ENCODE measurements around the gene MMP28.

Gene MMP28

DNA sequence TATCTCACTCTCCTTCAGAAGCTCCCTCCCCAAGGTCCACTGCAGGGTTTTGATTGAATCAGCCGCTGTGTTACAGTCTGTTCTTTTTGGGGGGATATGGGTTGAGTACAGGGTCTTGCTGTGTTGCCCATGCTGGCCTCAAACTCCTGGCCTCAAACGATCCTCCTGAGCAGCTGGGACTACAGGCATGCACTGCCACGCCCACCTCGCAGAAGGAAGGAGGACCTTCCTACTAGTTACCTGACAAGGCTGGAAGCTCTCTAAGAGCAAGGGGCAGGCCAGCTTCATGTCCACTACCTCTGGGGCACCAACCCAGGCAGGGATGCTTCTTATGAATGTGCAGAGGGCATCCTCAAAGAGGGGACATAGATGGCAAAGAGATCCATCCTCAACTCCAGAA lies 1.9 kb upstream of the MMP28 start:
- DNase-seq = no peak

DNA sequence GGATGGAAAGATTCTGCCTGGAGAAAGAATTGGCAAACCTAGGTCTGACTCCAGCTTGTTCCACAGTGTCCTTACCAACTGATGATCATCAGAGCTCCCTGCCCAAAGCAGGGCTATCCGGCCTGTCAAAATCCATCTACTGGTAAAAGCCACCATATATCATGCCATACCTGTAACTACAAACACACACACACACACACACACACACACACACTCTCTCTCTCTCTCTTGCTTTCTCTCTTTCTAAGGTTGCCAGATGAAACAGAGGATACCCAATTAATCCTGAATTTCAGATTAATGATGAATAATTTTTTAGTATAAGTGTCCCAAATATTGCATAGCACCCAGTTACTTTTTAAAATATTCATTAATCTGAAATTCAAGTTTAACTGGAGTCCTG lies 1.5 kb upstream of the MMP28 start:
- DNase-seq = no peak

- no peak for DNase-seq
Measured at GRCh38 chr17:35795871-35796265, 427 bp upstream of the MMP28 start.

DNA sequence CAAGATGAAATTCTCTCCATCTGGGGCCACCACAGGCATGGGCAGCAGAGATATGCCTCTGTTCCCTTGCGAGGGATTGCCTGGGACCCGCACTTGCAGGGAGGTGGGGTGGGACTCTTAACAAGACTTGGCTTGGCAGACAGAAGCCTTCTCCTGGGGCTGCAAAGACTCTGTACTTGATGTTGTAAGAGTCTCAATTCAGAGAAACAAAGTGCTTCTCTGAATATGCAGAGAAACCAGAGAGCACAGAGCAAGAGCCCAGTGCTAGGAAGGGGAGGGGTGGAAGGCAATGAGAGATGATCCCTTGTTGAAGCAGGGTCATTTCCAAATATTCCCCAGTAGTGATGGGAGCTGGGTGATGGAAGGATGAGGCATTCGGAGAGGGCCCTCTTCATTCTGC lies 2.2 kb downstream of the MMP28 start:
- no peak for DNase-seq

DNA sequence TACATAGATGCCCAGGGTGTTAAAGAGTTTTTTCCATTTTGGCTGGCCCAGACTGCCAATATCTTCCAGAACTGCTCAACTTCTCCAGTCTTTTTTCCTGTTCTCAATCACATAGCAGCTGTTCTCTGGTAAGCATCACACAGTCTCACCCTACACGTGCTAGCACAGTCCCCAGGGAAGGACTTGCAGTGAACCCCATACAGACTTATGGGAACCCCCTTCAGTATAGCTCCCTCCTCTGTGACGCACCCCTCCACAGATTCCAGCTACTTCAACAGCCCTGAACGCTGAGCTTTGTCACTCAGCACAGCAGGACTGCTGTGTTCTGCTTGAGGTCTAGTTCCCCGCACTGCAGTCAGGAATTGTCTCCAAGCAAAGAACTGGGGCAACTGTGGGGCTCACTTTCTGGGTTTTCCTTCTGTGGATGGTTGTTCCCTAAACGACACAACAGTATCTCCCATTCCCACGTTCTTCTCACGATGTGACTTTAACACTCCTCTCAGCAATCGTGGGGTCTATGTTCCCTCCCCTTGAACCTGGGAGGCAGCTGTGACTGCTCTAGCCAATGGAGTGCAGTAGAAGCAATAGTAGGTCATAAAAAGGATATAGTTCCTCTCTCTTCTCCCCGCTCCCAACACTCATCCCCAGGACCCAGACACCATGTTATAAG lies 3.6 kb downstream of the MMP28 start:
- no peak for DNase-seq

DNA sequence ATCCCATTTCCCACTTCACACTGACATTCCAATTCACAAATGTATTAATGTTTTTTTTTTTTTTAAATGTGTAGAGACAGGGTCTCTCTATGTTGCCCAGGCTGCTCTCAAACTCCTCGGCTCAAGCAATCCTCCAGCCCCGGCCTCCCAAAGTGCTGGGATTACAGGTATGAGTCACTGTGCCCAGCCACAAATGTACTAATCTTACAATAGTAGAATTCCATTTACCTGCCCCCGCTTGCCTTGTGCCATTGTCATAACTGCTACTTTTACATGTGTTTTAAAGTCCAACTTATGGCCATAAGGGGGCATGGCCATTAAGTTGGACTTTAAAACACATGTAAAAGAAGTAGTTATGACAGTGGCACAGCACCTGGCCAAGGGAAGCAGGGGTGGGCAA lies 4.6 kb downstream of the MMP28 start:
- DNase-seq = no peak

DNA sequence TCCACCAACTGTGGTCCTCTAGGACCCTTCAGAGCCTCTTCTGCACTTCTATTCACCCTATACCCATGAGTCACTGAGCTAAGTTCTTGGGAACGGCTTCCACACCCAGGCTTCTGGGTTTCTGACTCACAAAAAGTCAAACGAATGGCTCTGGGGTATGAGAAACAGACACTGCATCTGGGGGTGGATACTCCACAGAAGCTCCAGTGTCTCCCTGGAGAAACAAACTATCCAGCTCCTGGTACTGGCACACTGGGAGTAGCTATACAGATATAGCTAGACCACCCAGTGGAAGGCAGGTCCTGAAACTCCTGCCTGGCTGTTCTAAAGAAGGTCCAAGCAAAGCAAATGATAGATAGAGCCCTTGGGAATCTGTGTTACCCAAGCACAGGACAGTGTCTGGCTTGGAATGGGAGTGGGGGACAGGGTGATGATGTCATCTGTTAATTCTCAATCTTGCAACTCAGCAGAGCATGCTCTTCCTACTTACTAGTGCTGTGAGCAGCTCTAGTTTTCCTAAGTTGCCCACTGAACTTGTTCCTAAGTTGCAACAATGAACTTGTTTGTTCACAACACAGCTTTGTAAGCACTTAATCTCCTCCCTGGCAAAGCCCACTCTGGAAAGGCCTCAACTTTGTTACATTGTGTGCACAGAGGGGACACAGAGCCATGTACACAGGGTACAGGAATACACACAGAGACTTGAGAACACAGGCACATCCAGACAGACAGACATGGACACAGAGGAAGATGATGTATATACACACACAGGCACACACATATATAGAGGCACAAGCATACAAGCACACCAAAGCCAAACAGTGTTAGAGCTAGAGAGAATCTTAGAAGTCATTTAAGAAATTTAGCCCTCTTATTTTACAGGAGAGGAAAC lies 6.7 kb downstream of the MMP28 start:
- peak in 1 of 3 donors; percentile 37 for DNase-seq

DNA sequence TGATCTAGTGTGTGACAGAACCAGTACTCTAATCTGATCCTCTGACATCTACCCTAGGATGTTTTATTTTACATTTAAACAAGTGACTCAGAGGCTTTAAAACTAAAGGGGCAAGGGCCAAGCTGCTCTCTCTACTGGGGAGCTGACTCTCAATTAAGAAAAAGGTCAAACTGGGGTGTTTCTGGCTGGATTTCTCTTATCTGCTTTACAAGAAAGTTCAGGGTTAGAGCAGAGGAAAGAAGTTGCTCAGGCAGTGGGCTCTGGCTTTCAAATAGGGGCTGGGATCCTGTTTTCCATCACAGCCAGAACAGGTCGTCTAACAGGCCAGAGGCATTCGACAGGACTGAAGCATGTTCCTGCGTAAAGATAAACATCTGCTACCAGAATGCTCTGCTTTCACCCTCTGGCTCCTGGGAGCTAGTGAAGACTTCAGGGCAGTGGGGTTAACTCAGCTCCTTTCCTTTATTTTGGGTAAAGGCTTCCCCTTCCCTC lies 8.5 kb downstream of the MMP28 start:
- no peak for DNase-seq

DNA sequence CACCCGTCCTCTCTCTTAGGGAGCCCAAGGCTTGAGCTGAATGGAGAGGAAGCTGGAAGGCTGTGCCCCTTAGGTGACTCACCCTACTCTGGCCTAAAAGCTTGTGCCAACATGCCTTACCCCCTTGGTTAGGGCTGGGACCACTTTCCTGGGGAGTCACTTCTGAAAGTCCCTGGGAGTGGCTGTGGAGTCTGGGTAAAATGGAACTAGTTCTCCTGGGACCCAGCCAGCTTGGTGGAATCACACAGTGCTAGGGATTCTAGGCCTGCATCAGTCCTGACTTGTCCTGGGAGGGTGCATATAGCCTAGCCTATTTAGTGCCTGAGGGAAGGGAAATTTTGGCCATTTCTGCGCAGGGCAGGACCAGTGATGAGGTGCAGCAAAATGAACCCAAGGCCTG lies 10.5 kb downstream of the MMP28 start:
- no peak for DNase-seq

DNA sequence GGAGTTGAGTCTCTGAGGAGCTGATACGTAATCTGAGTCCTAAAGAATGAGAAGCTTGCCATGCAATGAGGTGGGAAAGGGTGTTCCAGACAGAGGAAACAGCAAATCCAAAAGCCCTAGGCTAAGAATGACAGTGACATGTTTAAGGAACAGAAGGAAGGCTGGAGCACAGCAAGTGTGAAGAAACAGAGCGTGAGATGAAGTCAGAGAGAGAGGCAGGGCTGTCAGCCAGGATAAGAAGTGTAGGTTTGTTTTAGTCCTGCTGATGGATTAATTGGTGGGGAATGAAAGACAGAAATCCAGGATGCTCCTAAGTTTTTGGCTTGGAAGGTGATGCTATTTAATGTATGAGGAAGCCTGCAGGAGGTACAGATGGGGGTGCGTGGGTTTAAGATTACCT lies 14.5 kb downstream of the MMP28 start:
- no peak for DNase-seq

DNA sequence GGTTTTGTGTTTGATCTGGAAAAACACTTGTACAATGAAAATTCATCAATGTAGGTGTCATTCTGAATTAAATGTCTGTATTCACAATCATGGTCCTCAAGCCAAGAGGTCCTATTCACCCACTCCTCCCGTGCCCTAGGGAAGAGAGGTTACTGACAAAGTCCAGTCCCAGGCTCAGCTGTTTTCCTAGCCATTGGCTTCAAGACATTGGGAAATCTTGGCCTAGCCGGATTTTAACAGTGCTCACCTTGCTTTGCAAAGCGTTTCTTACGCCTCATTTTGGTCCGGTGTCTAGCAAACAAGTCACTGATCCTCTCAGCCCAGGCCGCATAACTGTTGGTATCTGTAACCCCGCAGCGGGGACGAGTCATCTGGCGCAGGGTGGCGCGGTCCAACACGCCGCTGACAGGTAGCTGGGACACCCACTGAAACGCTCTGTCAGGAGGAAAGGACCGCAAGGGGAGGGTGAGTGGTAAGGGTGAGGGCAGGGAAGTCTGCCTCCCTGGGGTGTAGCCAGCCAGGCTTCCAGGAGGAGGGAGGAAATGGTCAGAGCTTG lies 16.7 kb downstream of the MMP28 start:
- DNase-seq = no peak

GRCh38 chr17:35775583-35775982 lies 19.9 kb downstream of the MMP28 start:
- DNase-seq = no peak

GRCh38 chr17:35775039-35775438 lies 20.4 kb downstream of the MMP28 start:
- DNase-seq = no peak

GRCh38 chr17:35774499-35774898 lies 20.9 kb downstream of the MMP28 start:
- no peak for DNase-seq

- DNase-seq = no peak
Measured at GRCh38 chr17:35773679-35774425, 21.6 kb downstream of the MMP28 start.

- DNase-seq = no peak
Measured at GRCh38 chr17:35773129-35773528, 22.3 kb downstream of the MMP28 start.

DNA sequence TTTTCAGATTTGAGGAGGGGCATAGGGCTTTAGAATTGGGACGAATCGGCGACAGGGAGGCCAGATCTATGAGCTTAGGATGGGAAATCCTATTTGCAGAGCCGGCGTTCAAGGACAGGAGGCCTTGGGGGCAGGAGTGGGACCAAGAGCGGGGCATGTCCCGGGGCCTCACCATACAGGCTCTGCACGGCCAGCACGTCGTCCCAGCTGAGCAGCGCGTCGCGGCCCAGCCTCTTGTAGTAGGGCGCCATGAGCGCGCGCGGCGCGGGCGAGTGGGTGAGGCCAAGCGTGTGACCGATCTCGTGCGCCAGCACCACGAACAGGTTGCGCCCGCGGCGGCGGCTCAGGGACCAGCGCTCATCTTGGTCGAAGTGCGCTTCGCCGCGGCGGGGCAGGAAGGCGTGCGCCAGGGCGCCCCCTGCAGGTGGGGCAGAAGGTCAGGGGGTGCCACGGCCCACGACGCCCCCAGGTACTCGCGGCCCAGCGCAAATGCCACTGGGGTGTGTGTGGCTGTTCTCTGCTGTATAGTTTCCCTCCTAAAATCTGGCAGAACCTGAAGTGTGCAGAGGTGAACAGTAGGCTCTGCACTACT lies 25.4 kb downstream of the MMP28 start:
- DNase-seq = no peak

GRCh38 chr17:35768797-35769196 lies 26.6 kb downstream of the MMP28 start:
- no peak for DNase-seq

DNA sequence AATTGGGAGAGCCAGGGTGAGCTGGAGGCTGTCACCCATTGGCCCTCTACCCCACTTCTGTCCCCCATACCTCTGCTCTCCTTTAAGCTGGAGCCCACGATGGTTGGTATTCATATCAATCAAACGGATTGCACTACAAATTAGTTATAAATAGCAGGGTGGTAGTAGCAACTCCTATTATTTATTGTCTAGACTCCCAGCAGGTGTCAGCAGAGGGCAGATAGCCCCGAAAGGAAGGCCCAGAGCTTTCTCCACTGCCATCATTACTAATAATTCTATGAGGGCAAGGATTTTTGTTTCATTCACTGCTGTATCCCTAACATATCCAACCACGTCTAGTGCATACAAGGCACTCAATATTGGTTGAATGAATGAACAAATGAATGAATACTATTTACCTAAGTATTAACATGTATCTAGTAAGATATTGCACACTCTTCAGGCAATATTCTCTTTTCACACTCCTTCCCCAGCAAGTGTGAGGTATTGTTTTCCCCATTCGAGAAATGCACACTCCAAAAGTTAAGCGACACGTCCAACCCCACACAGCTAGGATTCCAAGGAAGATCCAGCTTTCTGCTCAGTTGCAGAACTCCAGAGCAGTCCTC lies 28.4 kb downstream of the MMP28 start:
- peak; percentile 55 to 59 (median 57) for DNase-seq

DNA sequence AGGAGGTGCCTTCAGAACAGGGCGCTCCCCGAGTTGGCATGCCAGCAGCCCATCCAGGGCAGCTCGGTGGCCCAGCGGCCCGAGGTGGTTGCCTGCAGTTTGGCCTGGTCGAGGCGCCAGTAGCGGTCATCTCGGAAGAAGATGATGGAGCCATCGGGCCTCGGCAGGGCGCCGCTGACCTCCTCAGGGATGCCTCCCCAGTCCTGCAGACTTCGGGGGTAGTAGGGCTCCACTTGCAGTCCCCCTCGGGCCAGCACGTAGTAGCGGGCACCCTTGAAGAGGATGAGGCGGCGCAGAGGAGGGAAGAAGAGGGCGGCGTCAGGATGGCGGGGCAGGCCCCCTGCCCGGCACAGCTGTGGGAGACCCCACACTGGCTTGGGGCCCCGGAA lies 29.0 kb downstream of the MMP28 start:
- no peak for DNase-seq

DNA sequence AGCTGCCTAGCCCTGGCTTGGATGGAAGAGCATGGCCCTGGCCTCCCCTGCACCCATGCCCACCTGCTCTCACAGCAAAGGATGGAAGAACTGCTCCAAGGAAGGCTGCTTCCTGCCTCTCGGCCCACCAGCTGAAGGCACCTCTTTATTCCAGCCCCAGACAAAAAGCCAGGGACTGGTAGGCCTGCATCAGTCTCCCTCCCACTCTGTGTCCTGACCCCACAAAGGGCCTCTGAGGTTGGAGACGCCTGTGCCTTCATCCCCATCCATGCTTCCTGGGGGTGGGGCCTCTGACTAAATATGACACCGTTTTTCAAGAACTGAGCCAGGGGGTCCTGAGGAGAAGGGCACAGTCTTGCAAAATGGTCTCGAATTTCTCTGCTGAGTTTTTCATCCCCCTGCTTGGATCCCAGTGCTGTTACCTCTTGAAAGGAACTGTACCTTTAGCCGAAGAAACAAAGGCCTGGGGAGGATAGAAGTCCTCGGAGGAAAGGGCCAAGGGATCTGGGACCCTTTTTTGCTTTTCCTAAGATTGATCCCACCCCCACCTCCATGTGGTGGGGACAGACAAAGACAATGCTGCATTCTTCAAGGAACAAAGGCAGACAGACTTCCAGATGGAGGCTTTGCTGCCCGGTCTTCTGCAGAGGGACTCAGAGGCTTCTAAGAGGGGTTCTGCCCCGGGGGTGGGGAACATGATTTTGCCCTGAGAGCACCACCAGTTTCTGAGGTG lies 29.5 kb downstream of the MMP28 start:
- no peak for DNase-seq
